Prostate gland (tissue), 2 donors: Measurements from ENCODE around the gene CCDC88B.

Experiments
- POLR2AphosphoS5 ChIP-seq: sonication (generic); formaldehyde crosslinking; IDR thresholded peaks from one replicate; pipeline ENCODE4 v1.6.1; 2017; ENCODE audit warnings: antibody characterized with exemption
- TF ChIP-seq, protein P1 (sequence below), 4 experiments: fragments of 200-600 bp in 2 of 4; fragments of 450-650 bp in 2 of 4; sonication (generic) in 2 of 4; IDR thresholded peaks; 1 replicate in 3 of 4; 2 replicates in 1 of 4; pipeline ENCODE4 v1.5.1; 2016 to 2019; ENCODE audit warnings: antibody characterized with exemption in 4 of 4, mild to moderate bottlenecking in 2 of 4, moderate library complexity in 2 of 4

GRCh38 chr11:64352099-64352994, 12.3 kb downstream of the CCDC88B start:
- TF ChIP-seq, protein P1, sequence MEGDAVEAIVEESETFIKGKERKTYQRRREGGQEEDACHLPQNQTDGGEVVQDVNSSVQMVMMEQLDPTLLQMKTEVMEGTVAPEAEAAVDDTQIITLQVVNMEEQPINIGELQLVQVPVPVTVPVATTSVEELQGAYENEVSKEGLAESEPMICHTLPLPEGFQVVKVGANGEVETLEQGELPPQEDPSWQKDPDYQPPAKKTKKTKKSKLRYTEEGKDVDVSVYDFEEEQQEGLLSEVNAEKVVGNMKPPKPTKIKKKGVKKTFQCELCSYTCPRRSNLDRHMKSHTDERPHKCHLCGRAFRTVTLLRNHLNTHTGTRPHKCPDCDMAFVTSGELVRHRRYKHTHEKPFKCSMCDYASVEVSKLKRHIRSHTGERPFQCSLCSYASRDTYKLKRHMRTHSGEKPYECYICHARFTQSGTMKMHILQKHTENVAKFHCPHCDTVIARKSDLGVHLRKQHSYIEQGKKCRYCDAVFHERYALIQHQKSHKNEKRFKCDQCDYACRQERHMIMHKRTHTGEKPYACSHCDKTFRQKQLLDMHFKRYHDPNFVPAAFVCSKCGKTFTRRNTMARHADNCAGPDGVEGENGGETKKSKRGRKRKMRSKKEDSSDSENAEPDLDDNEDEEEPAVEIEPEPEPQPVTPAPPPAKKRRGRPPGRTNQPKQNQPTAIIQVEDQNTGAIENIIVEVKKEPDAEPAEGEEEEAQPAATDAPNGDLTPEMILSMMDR (IDR thresholded peaks at IDR 0.05), result no peak
- TF ChIP-seq POLR2AphosphoS5, result no peak
